Heart left ventricle (tissue), 13 donors: ENCODE results near the gene SND1.

Experiments used
- CTCF ChIP-seq, 12 donors: fragments of 200-600 bp; sonication (generic) in 4 of 12; IDR thresholded peaks; one replicate each; pipeline versions ENCODE4 v1.5.0 to v1.8.0; 2018 to 2022; ENCODE audit warnings: antibody characterized with exemption in 12 of 12, mild to moderate bottlenecking in 5 of 12
- POLR2A ChIP-seq, 2 donors: fragments of 450-650 bp; IDR thresholded peaks; one replicate each; pipeline ENCODE4 v1.6.1; 2017; ENCODE audit warnings: antibody characterized with exemption in 2 of 2, mild to moderate bottlenecking in 2 of 2, moderate library complexity in 2 of 2
- donor health status: ischemic (EF 13 %, LVEDD 7.1; RV severe dilation, severe dysfunction).
- donor health status: DM: no; HTN: yes; CAD: no.
- donor health status: DM: no; HTN: no; CAD: no.
- donor health status: ischemic (EF 25% LVEDD 6.9; RV normal size, moderate dysfunction).
- donor health status: ischemic (EF 25% LVEDD 5.7; RV mildly dilated, moderate dysfunction).
- donor health status: ischemic (EF 35%, LVEDD 5.7; RV mildly dilated, moderate dysfunction).
- donor health status: nonischemic (EF 11% LVEDD 7.7; RV severe dilation, severe dysfunction).
- donor health status: DM: yes; HTN: yes; CAD: no.
- donor health status: PGD.
- donor health status: ischemic (EF 29% LVEDD 5.4; RV normal size, mild dysfunction).
- donor health status: nonischemic (EF 23%, LVEDD 6.1; RV moderate dilation, normal function).

- no peak for TF ChIP-seq CTCF (IDR thresholded peaks at IDR 0.05)
- no peak for TF ChIP-seq POLR2A (IDR thresholded peaks at IDR 0.05)
Measured at GRCh38 chr7:127822822-127823508, 171.0 kb downstream of the SND1 start.
